CD4-positive, alpha-beta T cell treated with Interleukin-17A for 4 hours (primary cell): ENCODE data around the gene DLGAP1.

ENCODE experiments used
- DNase-seq: peaks from one replicate; pipeline ENCODE4 v3.0.0-alpha.2; 2020; ENCODE audit warnings: mixed read lengths

The DLGAP1 gene

GRCh38 chr18:3848316-3848715 is 606.8 kb downstream of the DLGAP1 start:
- DNase-seq: no peak

- DNase-seq: no peak
Measured at GRCh38 chr18:3845161-3845560, 609.9 kb downstream of the DLGAP1 start.

GRCh38 chr18:3842844-3843243 is 612.3 kb downstream of the DLGAP1 start:
- no peak for DNase-seq

- no peak for DNase-seq
Measured at GRCh38 chr18:3840766-3841165, 614.3 kb downstream of the DLGAP1 start.

GRCh38 chr18:3839581-3839981 is 615.5 kb downstream of the DLGAP1 start:
- DNase-seq: no peak

- DNase-seq: no peak
Measured at GRCh38 chr18:3836483-3837335, 618.4 kb downstream of the DLGAP1 start.

- DNase-seq: no peak
Measured at GRCh38 chr18:3832025-3832638, 623.0 kb downstream of the DLGAP1 start.

- DNase-seq: no peak
Measured at GRCh38 chr18:3830604-3831003, 624.5 kb downstream of the DLGAP1 start.

- DNase-seq: no peak
Measured at GRCh38 chr18:3827236-3827845, 627.8 kb downstream of the DLGAP1 start.

- DNase-seq: no peak
Measured at GRCh38 chr18:3826021-3826420, 629.1 kb downstream of the DLGAP1 start.

GRCh38 chr18:3824101-3824500 is 631.0 kb downstream of the DLGAP1 start:
- DNase-seq: no peak

- DNase-seq: no peak
Measured at GRCh38 chr18:3823073-3823472, 632.0 kb downstream of the DLGAP1 start.

- no peak for DNase-seq
Measured at GRCh38 chr18:3821524-3821923, 633.6 kb downstream of the DLGAP1 start.

- DNase-seq: no peak
Measured at GRCh38 chr18:3819961-3820360, 635.1 kb downstream of the DLGAP1 start.

GRCh38 chr18:3816610-3817363 is 638.3 kb downstream of the DLGAP1 start:
- no peak for DNase-seq

GRCh38 chr18:3815991-3816390 is 639.1 kb downstream of the DLGAP1 start:
- DNase-seq: no peak

GRCh38 chr18:3814816-3815215 is 640.3 kb downstream of the DLGAP1 start:
- no peak for DNase-seq

GRCh38 chr18:3810296-3810695 is 644.8 kb downstream of the DLGAP1 start:
- DNase-seq: no peak

GRCh38 chr18:3808985-3809780 is 645.9 kb downstream of the DLGAP1 start:
- no peak for DNase-seq

- DNase-seq: no peak
Measured at GRCh38 chr18:3806656-3807055, 648.5 kb downstream of the DLGAP1 start.

- DNase-seq: no peak
Measured at GRCh38 chr18:3804336-3804735, 650.8 kb downstream of the DLGAP1 start.

GRCh38 chr18:3803350-3803749 is 651.8 kb downstream of the DLGAP1 start:
- no peak for DNase-seq
